ENCODE measurements around the gene TNN.

The TNN gene

DNA sequence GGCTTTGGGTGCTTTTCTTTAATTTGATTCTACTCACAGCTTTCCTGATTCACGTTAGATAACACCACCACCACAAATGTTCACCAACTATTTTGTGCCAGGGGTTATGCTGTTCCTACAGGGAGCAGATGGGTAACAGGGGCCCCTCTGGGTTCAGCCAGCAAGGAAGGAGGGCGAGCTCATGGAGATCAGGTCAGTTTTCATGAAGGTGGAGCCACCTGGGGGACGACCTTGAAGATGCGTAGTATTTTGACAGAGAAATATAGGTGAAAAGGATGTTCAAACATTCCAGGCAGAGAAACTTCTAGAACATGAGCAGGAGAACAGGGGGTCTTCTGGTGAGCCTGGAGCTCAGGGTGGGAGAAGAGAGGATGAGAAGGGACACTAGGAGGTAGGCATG lies 96.1 kb downstream of the TNN start:
- no peak overlapping the region for H3K4me3 ChIP-seq (replicated peaks; ENCODE audit: low read depth, low read length)
- TF ChIP-seq, protein P1, sequence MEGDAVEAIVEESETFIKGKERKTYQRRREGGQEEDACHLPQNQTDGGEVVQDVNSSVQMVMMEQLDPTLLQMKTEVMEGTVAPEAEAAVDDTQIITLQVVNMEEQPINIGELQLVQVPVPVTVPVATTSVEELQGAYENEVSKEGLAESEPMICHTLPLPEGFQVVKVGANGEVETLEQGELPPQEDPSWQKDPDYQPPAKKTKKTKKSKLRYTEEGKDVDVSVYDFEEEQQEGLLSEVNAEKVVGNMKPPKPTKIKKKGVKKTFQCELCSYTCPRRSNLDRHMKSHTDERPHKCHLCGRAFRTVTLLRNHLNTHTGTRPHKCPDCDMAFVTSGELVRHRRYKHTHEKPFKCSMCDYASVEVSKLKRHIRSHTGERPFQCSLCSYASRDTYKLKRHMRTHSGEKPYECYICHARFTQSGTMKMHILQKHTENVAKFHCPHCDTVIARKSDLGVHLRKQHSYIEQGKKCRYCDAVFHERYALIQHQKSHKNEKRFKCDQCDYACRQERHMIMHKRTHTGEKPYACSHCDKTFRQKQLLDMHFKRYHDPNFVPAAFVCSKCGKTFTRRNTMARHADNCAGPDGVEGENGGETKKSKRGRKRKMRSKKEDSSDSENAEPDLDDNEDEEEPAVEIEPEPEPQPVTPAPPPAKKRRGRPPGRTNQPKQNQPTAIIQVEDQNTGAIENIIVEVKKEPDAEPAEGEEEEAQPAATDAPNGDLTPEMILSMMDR (IDR thresholded peaks at IDR 0.05; ENCODE audit: low read depth, low read length, missing control alignments), result no peak
- no peak for DNase-seq (ENCODE audit: extremely low read depth, low read depth)

- DNase-seq (ENCODE audit: extremely low read depth, low read depth), result no peak
- H3K4me3 ChIP-seq (replicated peaks; ENCODE audit: low read depth, low read length), result no peak overlapping the region
- TF ChIP-seq, protein P1 (IDR thresholded peaks at IDR 0.05; ENCODE audit: low read depth, low read length, missing control alignments), result no peak
These were observed 97.1 kb downstream of the TNN start for GRCh38 chr1:175164751-175165150.

DNA sequence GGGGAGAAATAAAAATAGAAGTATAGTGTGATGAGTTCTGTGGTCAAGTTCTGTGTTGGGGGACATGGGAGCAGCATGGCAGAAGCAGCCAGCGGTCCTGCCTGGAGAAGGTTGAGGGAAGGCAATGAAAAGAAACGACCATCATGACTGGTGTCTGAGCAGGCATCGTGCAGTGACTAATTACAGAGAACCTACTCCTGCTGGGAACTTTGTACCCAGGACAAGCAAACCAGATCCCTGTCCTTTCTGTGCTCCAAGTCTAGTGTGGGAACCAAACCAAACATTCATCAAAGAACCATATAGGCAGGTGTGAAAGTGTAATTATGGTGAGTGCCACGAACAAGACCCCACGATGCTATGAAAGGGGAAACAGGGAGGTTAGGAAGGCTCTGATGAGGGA lies 99.1 kb downstream of the TNN start:
- TF ChIP-seq, protein P1 (IDR thresholded peaks at IDR 0.05; ENCODE audit: low read depth, low read length, missing control alignments), result no peak
- DNase-seq (ENCODE audit: extremely low read depth, low read depth), result no peak
- H3K4me3 ChIP-seq (replicated peaks; ENCODE audit: low read depth, low read length), result no peak overlapping the region

- DNase-seq (ENCODE audit: extremely low read depth, low read depth), result no peak
- TF ChIP-seq, protein P1 (IDR thresholded peaks at IDR 0.05; ENCODE audit: low read depth, low read length, missing control alignments), result no peak
These were observed 100.2 kb downstream of the TNN start for GRCh38 chr1:175167861-175168260.

DNA sequence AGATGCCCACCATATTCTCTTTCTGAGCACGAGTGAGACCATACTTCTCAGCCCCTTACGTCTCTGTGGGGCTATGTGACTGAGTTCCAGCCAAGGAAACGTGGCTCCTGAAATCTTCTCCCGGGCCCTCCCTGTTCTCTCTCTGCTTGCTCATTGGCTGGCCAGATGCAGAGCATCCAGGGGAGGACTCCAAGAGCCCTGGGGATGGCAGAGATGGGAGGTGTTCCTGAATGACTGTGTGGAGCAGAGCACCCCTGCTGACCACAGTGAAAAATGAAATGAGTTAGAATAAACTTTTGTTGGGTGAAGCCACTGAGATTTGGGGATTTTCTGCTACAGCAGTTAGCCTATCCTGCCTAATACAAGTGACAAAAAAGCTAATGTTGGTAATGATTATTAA lies 101.1 kb downstream of the TNN start:
- H3K4me3 ChIP-seq (replicated peaks; ENCODE audit: low read depth, low read length), result no peak overlapping the region
- no peak for DNase-seq (ENCODE audit: extremely low read depth, low read depth)
- TF ChIP-seq, protein P1 (IDR thresholded peaks at IDR 0.05; ENCODE audit: low read depth, low read length, missing control alignments), result no peak

More at GRCh38 chr1:175167861-175168260, 100.2 kb downstream of the TNN start:
- no peak overlapping the region for H3K4me3 ChIP-seq (replicated peaks; ENCODE audit: low read depth, low read length)

GRCh38 chr1:175169286-175170018 lies 101.8 kb downstream of the TNN start:
- H3K4me3 ChIP-seq (replicated peaks; ENCODE audit: low read depth, low read length), result no peak overlapping the region
- DNase-seq (ENCODE audit: extremely low read depth, low read depth), result no peak
- TF ChIP-seq, protein P1 (IDR thresholded peaks at IDR 0.05; ENCODE audit: low read depth, low read length, missing control alignments), result no peak
